Measurements from ENCODE around the gene DCST2.
A peak's percentile ranks its signal among the peaks of the same experiment; 100 is the strongest.

The DCST2 gene

DNA sequence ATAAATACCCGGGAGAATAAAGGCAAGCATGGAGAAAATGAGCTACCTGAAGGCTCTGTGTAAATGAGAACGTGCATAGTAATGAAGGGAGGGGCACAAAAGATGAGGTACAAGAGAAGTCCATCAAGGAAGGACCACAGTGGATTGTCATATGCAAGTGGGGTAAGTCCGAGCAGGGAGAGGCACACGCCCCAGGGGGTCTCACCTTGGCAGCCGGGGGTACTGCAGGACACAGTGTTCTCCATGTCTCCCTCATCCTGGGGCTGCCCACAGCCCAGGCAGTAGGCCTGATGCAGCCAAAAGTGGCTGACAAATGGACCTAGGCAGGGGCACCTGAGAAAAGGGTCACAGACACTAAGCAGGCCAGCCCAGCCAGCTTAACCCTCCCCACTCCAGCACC is 10.0 kb downstream of the DCST2 start:
- no peak for TF ChIP-seq POLR2A (IDR thresholded peaks at IDR 0.05; ENCODE audit: extremely low read depth, insufficient read length)
- TF ChIP-seq MAX (IDR thresholded peaks at IDR 0.05; ENCODE audit: low read depth, low read length), result no peak
- TF ChIP-seq, protein P1, sequence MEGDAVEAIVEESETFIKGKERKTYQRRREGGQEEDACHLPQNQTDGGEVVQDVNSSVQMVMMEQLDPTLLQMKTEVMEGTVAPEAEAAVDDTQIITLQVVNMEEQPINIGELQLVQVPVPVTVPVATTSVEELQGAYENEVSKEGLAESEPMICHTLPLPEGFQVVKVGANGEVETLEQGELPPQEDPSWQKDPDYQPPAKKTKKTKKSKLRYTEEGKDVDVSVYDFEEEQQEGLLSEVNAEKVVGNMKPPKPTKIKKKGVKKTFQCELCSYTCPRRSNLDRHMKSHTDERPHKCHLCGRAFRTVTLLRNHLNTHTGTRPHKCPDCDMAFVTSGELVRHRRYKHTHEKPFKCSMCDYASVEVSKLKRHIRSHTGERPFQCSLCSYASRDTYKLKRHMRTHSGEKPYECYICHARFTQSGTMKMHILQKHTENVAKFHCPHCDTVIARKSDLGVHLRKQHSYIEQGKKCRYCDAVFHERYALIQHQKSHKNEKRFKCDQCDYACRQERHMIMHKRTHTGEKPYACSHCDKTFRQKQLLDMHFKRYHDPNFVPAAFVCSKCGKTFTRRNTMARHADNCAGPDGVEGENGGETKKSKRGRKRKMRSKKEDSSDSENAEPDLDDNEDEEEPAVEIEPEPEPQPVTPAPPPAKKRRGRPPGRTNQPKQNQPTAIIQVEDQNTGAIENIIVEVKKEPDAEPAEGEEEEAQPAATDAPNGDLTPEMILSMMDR (IDR thresholded peaks at IDR 0.05; ENCODE audit: low read depth, low read length), result no peak
- no peak for TF ChIP-seq MYC (IDR thresholded peaks at IDR 0.05; ENCODE audit: low read depth, low read length)
- no peak for DNase-seq (ENCODE audit: low read depth)
- no peak overlapping the region for H3K4me3 ChIP-seq (ENCODE audit: low read depth, low read length)

DNA sequence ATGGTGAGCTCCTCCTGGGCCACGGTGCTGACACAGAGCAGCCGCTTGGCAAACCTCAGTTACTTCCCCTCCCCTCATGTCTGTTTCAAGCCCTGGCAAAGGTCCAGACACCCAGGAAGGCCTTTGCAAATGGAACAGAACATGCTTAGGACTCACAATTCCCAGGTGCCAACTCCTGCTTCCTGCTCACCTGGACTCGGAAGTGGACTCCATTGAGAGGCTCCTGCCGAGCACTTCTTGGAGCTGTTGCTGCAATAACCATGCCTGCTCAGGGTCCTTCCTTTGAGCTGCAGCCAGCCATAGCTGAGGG is 10.7 kb downstream of the DCST2 start:
- no peak overlapping the region for H3K4me3 ChIP-seq (ENCODE audit: low read depth, low read length)
- DNase-seq (ENCODE audit: low read depth), result peak; percentile 23
- TF ChIP-seq MYC (IDR thresholded peaks at IDR 0.05; ENCODE audit: low read depth, low read length) (no peak), POLR2A (IDR thresholded peaks at IDR 0.05; ENCODE audit: extremely low read depth, insufficient read length) (no peak), MAX (IDR thresholded peaks at IDR 0.05; ENCODE audit: low read depth, low read length) (no peak)
- TF ChIP-seq, protein P1 (IDR thresholded peaks at IDR 0.05; ENCODE audit: low read depth, low read length), result no peak

- DNase-seq (ENCODE audit: low read depth), result no peak
- TF ChIP-seq, protein P1 (IDR thresholded peaks at IDR 0.05; ENCODE audit: low read depth, low read length), result no peak
- TF ChIP-seq MYC (IDR thresholded peaks at IDR 0.05; ENCODE audit: low read depth, low read length) (no peak), MAX (IDR thresholded peaks at IDR 0.05; ENCODE audit: low read depth, low read length) (no peak), POLR2A (IDR thresholded peaks at IDR 0.05; ENCODE audit: extremely low read depth, insufficient read length) (no peak)
- H3K4me3 ChIP-seq (ENCODE audit: low read depth, low read length), result no peak overlapping the region
Observed at GRCh38 chr1:155022136-155022926, 11.2 kb downstream of the DCST2 start.

DNA sequence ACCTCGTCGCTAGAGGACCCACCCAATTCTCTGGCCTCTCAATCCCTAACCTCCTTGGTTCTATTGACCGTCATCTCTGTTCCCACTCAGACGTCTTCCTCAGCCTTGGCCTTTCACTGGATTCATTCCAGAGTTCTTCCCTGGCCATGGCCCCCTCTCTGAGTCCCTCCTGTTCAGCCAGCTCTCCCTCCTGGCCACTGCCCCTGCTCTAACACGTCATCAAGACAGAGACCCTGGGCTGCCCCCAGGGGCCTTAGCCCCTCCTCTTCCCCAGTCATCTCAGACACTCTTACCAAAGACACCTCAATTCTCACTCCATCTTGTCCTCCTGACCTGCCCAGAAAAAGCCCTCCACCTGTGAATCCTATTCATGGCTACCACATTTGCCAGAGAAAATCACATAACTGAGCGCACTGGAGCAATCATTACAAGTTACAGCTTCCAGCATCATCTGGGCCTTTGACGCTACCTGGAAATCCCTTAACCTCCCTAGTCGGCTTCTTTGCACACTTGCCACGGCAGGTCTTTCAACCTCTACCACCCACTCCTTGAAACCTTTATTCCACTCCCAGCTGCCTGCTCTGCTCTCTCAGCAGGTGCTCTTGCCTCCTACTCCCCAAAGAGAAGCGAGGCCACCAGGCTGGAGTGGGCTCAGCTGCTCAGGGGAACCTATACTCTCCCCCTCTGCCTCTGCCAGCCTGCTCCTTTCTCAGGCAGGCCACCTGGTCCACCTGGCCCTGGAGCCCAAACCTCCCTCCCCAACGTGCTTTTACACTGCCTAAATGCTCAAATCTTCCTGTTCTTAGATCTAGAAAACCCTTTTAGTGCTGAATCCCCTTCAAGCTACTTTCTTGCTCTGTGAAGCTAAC is 14.0 kb downstream of the DCST2 start:
- TF ChIP-seq, protein P1 (IDR thresholded peaks at IDR 0.05; ENCODE audit: low read depth, low read length), result no peak
- TF ChIP-seq POLR2A (IDR thresholded peaks at IDR 0.05; ENCODE audit: extremely low read depth, insufficient read length), result no peak
- no peak overlapping the region for H3K4me3 ChIP-seq (ENCODE audit: low read depth, low read length)
- DNase-seq (ENCODE audit: low read depth), result no peak

GRCh38 chr1:155018617-155019348 is 14.8 kb downstream of the DCST2 start:
- TF ChIP-seq MYC (IDR thresholded peaks at IDR 0.05; ENCODE audit: low read depth, low read length), result no peak
- TF ChIP-seq, protein P1 (IDR thresholded peaks at IDR 0.05; ENCODE audit: low read depth, low read length), result no peak
- no peak for TF ChIP-seq MAX (IDR thresholded peaks at IDR 0.05; ENCODE audit: low read depth, low read length)
- H3K4me3 ChIP-seq (ENCODE audit: low read depth, low read length), result no peak overlapping the region
- DNase-seq (ENCODE audit: low read depth), result no peak

Data from NB4 (cell line).